Neural cell (in vitro differentiated cells): ENCODE measurements around the gene POLR1E.

ENCODE experiments used
- CTCF ChIP-seq: fragments of 450-650 bp; IDR thresholded peaks from 2 replicates; pipeline ENCODE4 v1.5.1; 2014; ENCODE audit warnings: antibody characterized with exemption, mild to moderate bottlenecking, moderate library complexity; ENCODE audit not compliant: poor library complexity, severe bottlenecking
- EP300 ChIP-seq: fragments of 450-650 bp; conservative IDR thresholded peaks from 2 replicates; pipeline ENCODE4 v1.6.1; 2014; ENCODE audit warnings: antibody characterized with exemption, mild to moderate bottlenecking, moderate library complexity; ENCODE audit not compliant: poor library complexity, severe bottlenecking
- EZH2 ChIP-seq: fragments of 200-600, 300-800 bp; shearing (Covaris generic), sonication (generic); IDR thresholded peaks from 2 replicates; pipeline ENCODE4 v1.6.1; 2014; ENCODE audit warnings: antibody characterized with exemption, low read length, borderline replicate concordance, mild to moderate bottlenecking; ENCODE audit not compliant: insufficient read depth, poor library complexity, severe bottlenecking
- POLR2AphosphoS5 ChIP-seq: IDR thresholded peaks from 2 replicates; pipeline ENCODE4 v1.6.1; 2012

GRCh38 chr9:37441776-37442370, 43.9 kb upstream of the POLR1E start:
- no peak for TF ChIP-seq CTCF
- no peak for TF ChIP-seq EZH2
- no peak for TF ChIP-seq POLR2AphosphoS5
- no peak for TF ChIP-seq EP300
